ENCODE results near the gene IYD.

IYD gene

GRCh38 chr6:150327117-150327774 is 41.6 kb upstream of the IYD start:
- H3K4me3 ChIP-seq (ENCODE audit: low read depth, low read length) = no peak overlapping the region
- TF ChIP-seq CTCF (IDR thresholded peaks at IDR 0.05; ENCODE audit: borderline replicate concordance, insufficient read depth, low read depth, low read length) = no peak

DNA sequence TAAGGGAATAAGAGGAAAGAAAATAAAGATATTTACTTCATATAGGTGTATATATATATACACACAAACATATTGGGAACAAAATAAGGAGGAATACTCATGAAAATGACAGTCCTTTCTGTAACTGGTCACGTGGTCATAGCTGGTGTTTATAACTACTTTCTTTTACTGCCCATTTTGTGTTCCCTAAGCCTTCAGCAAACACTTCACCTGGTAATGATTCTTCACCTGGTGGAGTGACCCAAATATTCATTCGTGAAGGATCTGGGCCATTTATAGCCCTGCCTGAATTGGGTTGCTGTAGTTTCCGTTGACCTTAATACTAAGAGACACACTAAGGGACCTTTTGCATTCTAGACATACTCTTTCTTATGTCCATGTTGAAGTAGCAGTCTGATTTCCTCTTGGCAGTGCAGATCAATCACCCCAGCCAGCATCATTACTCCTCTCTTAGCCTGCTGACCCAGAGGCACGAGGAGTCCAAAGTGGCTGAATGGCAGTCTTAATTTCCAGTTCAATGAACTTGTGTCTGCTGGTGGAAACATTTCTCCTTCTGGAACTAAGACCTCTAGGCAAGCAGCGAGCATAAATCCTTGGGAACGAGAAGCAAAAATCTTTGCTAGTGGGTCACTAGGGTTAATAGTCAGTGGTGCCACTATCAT is 39.9 kb upstream of the IYD start:
- H3K4me3 ChIP-seq (ENCODE audit: low read depth, low read length) = no peak overlapping the region

GRCh38 chr6:150331344-150331743 is 37.5 kb upstream of the IYD start:
- H3K4me3 ChIP-seq (ENCODE audit: low read depth, low read length) = no peak overlapping the region
- TF ChIP-seq CTCF (IDR thresholded peaks at IDR 0.05; ENCODE audit: borderline replicate concordance, insufficient read depth, low read depth, low read length) = no peak

More for the DNA sequence above, 39.9 kb upstream of the IYD start:
- no peak for TF ChIP-seq CTCF (IDR thresholded peaks at IDR 0.05; ENCODE audit: borderline replicate concordance, insufficient read depth, low read depth, low read length)

- no peak overlapping the region for H3K4me3 ChIP-seq (ENCODE audit: low read depth, low read length)
- TF ChIP-seq CTCF (IDR thresholded peaks at IDR 0.05; ENCODE audit: borderline replicate concordance, insufficient read depth, low read depth, low read length) = no peak
These were observed 35.8 kb upstream of the IYD start for GRCh38 chr6:150332939-150333584.

DNA sequence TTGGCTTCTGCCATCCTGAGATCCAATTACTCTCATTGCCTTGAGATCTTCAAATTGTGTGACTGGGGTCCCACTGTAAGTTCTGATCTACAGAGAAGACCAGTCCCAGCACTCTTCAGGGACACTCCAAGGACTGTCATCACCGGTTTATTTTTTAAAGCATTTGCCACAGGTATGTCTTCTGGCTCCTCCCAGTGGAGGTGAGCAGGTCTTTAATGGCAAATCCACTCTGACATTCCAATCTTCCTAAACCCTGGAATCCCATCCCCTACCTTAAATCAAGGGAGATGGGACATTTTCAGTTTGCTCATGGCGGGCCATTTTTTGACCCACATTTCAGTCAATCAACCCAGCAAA is 35.2 kb upstream of the IYD start:
- H3K4me3 ChIP-seq (ENCODE audit: low read depth, low read length) = no peak overlapping the region
- TF ChIP-seq CTCF (IDR thresholded peaks at IDR 0.05; ENCODE audit: borderline replicate concordance, insufficient read depth, low read depth, low read length) = no peak

- TF ChIP-seq CTCF (IDR thresholded peaks at IDR 0.05; ENCODE audit: borderline replicate concordance, insufficient read depth, low read depth, low read length) = peak; percentile 49; the same call in 1 of the 2 replicates
- H3K4me3 ChIP-seq (ENCODE audit: low read depth, low read length) = no peak overlapping the region
These were observed 33.7 kb upstream of the IYD start for GRCh38 chr6:150334790-150335783.
